GM12873 (cell line): ENCODE measurements around the gene EYS.

Experiments used
- TF ChIP-seq, protein P1 (sequence below): IDR thresholded peaks from 2 replicates; pipeline ENCODE4 v1.5.1; 2012; ENCODE audit warnings: low read depth, mild to moderate bottlenecking, moderate library complexity, low read length, control low read depth; ENCODE audit not compliant: insufficient read depth; ENCODE audit errors: missing control alignments

The EYS gene

DNA sequence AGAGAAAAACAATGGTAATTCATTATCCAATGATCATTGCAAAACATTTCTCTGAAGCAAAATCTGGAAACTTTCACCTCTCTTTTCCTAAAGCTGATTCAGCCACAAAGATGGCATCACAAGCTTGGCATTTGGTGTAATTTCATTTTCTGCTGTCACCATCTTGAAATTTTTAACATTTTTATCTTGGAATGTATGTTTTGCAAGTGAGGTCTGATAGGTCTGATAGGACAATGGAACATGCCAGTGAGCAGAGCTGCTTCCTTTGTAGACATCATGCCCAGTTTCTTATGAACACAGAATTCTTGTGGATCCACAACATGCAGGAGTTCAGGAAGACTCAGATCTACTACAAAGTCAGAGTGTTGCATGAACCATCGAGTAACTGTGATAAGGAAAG is 969.6 kb downstream of the EYS start:
- TF ChIP-seq, protein P1, sequence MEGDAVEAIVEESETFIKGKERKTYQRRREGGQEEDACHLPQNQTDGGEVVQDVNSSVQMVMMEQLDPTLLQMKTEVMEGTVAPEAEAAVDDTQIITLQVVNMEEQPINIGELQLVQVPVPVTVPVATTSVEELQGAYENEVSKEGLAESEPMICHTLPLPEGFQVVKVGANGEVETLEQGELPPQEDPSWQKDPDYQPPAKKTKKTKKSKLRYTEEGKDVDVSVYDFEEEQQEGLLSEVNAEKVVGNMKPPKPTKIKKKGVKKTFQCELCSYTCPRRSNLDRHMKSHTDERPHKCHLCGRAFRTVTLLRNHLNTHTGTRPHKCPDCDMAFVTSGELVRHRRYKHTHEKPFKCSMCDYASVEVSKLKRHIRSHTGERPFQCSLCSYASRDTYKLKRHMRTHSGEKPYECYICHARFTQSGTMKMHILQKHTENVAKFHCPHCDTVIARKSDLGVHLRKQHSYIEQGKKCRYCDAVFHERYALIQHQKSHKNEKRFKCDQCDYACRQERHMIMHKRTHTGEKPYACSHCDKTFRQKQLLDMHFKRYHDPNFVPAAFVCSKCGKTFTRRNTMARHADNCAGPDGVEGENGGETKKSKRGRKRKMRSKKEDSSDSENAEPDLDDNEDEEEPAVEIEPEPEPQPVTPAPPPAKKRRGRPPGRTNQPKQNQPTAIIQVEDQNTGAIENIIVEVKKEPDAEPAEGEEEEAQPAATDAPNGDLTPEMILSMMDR: no peak

DNA sequence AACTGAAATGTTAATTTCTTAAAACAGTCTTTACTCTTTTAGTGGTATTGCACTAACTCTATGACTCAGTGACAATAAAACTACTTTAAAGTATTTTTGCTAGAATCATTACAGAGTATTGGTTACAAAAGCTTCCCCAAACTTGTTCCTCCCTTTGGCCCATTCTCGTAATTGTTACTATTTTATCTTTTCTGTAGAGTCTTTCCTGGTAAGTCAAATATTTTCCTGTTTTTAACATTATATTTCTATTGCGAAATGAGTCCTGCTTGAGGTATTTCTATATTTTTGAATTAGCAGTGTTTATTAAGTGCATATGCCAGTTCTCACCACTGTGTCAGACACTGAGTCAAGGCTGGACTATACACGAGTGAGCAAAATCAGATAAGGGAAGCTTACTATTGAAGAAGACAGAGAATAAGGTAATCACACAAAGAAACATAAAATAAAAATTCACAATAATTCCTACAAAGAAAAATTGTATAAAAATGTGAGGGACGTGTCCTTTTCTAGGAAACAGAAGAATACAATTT is 970.5 kb downstream of the EYS start:
- TF ChIP-seq, protein P1: no peak

DNA sequence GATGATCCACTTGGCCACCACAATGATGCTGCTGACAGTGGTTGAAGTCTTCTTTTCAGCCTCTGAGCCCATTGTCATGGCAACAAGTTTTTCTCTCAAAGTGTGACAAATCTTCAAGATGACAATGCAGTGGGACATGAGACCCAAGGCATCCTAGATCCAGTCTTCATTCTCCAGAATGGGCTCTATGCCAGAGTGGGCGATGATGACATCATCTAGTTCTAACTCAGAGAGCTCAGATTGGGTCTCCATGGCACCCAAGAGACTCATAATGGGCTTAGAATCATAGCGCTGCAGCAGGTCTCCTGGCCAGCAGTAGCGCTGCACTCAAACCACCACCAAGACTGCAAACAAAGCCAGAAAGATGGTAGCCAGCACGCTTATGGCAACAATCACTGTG is 973.6 kb downstream of the EYS start:
- TF ChIP-seq, protein P1: no peak

DNA sequence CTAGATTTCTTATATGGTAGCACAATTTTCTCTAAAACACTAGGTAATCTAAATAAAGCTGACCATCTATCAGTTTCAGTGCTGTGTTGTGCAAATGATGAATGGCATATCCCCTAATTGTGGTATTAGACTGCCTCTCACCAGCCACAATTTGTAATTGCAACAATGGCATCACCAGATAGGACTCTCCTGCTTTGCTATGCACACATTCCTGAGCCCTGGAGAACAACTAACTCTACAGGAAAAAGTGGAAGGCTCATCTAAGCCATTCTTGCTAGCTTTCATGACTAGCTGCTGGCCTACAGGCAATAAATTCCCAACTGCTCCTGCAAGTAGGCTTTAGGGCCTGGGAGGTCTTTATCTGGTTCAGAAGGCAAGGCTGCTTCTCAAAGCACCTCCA is 974.1 kb downstream of the EYS start:
- TF ChIP-seq, protein P1: no peak

DNA sequence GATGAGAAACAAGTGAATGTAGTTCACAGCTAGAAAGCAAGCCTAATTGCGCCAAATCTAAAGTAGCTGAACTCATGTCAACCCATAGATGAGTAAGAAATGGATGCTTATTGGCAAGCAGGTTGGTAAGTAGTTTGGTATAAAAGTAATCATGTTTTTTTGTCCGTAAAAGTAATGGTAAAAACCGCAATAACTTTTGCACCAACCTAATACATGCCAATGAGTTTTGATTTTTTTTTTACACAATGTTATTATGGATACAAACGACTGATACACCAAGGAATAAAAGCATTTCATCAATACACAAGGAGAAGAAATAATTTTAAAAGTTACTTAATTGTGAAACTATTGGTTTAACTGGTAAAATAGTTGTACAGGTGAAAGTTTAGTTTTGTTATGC is 977.5 kb downstream of the EYS start:
- TF ChIP-seq, protein P1: no peak

DNA sequence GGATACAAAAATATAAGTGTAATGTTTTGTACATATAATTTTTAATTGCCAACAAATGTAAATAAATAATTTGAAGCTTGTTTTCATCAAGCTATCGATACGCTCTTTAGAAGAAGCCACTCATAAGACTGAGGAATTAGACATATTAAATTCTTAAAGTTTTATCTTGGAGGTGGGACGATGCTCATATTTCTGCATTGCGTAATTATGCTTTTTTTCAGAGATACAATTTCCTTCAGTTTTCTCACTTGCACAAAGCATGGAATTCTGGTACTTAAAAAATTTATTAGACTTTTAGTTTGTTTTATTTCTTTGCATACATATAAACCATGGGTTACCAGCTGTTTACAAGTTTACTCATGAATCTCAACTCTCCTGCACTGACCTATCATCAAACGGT is 980.0 kb downstream of the EYS start:
- TF ChIP-seq, protein P1: no peak

DNA sequence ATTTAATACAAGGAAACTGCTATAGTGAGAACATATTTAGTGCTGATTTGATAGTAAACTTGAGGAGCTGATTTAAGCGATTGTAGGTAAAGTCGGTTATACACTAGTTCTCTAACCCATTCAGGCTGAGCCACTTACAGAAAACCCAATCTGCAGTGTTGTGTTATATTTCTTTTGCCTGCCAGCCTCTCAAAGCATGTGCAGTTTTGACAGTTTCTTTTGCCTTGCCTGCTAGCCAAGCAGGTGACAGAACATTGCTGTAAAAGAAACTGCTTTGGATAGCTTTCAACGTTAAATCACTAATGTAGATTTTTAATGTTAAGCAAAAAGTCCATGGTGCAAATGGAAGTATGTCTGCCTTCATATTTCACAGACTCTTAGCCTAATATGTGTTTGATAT is 982.9 kb downstream of the EYS start:
- TF ChIP-seq, protein P1: no peak
